Subcutaneous preadipocyte (primary cell): ENCODE data around the gene B3GALT6. TPM values are rescaled to one million over a fixed set of nuclear protein-coding genes. Genes with fewer than 3 reads are reported as not detected.

Source experiments
- total RNA-seq: library from RNA; depleted of rRNA; stranded (reverse); fragments of >200 nt; gene quantifications from 2 replicates; pipeline ENCODE4 v1.2.3, GENCODE V29; 2012

B3GALT6 gene
- 20.6 and 22.3 TPM in 2 replicates for total RNA-seq

DNA sequence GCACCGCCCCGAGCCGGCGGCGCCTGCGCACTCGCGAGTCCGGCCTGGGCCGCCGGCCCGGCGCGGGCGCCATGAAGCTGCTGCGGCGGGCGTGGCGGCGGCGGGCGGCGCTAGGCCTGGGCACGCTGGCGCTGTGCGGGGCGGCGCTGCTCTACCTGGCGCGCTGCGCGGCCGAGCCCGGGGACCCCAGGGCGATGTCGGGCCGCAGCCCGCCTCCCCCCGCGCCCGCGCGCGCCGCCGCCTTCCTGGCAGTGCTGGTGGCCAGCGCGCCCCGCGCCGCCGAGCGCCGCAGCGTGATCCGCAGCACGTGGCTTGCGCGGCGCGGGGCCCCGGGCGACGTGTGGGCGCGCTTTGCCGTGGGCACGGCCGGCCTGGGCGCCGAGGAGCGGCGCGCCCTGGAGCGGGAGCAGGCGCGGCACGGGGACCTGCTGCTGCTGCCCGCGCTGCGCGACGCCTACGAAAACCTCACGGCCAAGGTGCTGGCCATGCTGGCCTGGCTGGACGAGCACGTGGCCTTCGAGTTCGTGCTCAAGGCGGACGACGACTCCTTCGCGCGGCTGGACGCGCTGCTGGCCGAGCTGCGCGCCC, at the start of gene B3GALT6:
Gene B3GALT6 (plus strand): TSS at position 30 of the 588 bp plus-strand sequence. CDS start 42 bp downstream, at position 72.

DNA sequence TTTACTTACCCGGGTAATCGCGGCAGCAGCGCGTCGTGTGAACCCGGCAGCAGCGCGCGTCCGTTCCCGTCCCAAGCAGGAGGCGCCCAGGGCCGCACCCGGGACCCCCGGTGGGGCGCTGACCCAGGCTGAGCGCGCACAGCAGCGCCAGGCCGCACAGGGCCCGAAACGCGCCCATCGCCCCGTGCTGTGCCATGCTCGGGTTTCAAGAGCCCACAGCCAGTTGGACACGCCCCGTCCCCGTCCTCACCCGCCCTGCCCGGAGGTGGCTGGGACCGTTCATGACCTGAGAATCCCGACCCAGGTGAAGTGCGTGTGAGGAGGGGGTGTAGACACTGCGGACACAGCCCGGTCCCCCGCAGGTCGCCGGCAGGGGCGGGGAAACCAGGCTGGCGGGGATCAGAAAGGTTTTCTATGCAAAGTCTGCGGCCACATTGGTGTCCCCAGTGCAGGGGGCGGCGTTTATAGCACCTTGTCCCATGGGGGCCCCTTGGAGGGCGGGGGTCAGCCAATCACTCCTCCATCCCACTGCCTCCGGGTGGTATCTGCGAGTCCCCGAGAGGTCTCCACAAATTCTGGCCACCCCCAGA, 25.6 kb upstream of the B3GALT6 start, which contains the start of gene TNFRSF18:
Gene TNFRSF18 (minus strand): TSS at position 217 of the 590 bp plus-strand sequence. CDS start 21 bp downstream, at position 196.

GRCh38 chr1:1213345-1214265, 18.4 kb upstream of the B3GALT6 start, which contains the start of gene TNFRSF4:
TNFRSF4 (minus strand) TSS chr1:1214153; CDS start chr1:1214127, 26 bp downstream.

DNA sequence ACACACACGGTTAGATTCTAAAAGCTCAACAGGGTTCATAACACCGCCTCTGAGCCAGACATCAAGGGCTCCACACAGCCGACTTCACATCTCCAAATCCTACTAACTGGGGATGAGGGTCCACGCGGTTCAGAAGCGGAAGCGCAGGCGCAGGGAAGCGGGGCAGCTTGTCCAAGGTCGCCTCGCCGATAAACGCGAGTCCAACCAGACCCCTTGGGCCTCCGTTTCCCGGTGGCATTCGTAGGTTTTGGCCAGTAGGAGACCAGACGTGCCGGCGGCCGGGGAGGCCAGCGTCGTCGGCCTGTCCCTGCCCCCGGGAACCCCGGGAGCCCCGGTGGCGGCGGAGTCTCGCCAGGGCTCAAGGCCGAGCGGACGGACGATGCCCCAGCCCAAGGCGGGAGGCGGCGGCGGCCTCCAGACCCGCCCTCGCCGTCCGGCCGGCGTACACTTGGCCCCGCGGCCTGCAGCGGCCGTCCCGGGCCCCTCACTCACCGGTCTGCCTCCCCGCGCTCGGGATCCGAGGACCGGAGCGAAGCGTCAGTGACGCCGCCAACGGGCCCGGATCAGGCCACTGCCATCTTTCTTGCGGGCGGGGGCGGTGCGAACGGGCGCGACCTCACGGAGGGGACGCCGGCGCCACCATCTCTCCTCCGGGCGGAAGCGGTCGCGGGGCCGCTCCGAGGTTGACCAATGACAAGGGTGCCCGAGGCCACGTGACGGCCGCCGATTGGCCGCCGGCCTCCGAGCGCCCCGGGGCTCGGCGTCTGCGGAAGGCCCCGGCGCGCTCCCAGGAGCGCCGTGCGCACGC, 433 bp upstream of the B3GALT6 start, which contains the start of gene SDF4:
Gene SDF4 (minus strand): TSS at position 602 of the 808 bp plus-strand sequence. CDS start 3,229 bp downstream, outside the sequence.

GRCh38 chr1:1246577-1247340, 14.7 kb downstream of the B3GALT6 start, which contains the start of gene C1QTNF12:
C1QTNF12 (minus strand) TSS chr1:1246722; CDS start chr1:1246690, 32 bp downstream.

GRCh38 chr1:1273512-1274298, 41.7 kb downstream of the B3GALT6 start, which contains the start of gene UBE2J2:
UBE2J2 (minus strand) TSS chr1:1273854; CDS start chr1:1267992, 5,862 bp downstream.

Other genes with a start within 250 kb of the B3GALT6 start
- not detected in 2 replicates for gene HES4, start 232.1 kb upstream of the B3GALT6 start, total RNA-seq
- 45.6 and 47.1 TPM in 2 replicates for gene ISG15, start 218.7 kb upstream of the B3GALT6 start, total RNA-seq
- gene AGRN, start 212.1 kb upstream of the B3GALT6 start, total RNA-seq = 9.9 and 19.2 TPM in 2 replicates
- not detected in 2 replicates for gene RNF223, start 157.9 kb upstream of the B3GALT6 start, total RNA-seq
- 5.9 and 11.5 TPM in 2 replicates for gene C1orf159, start 116.1 kb upstream of the B3GALT6 start, total RNA-seq
- not detected in 2 replicates for gene TTLL10, start 58.4 kb upstream of the B3GALT6 start, total RNA-seq
- not detected in 2 replicates for gene TNFRSF18, start 25.6 kb upstream of the B3GALT6 start, total RNA-seq
- under 0.01 TPM in 1 of 2 replicates, not detected in the other for gene TNFRSF4, start 18.1 kb upstream of the B3GALT6 start, total RNA-seq
- gene SDF4, start 236 bp upstream of the B3GALT6 start, total RNA-seq = 87.6 and 101 TPM in 2 replicates
- gene C1QTNF12, start 14.5 kb downstream of the B3GALT6 start, total RNA-seq = 0.59 and 1.8 TPM in 2 replicates
- 26.5 and 41.6 TPM in 2 replicates for gene UBE2J2, start 41.6 kb downstream of the B3GALT6 start, total RNA-seq
- gene SCNN1D, start 48.2 kb downstream of the B3GALT6 start, total RNA-seq = 0.73 and 0.78 TPM in 2 replicates
- 33.6 and 37.8 TPM in 2 replicates for gene ACAP3, start 75.7 kb downstream of the B3GALT6 start, total RNA-seq
- gene PUSL1, start 76.4 kb downstream of the B3GALT6 start, total RNA-seq = 24.3 and 27.2 TPM in 2 replicates
- 80.0 and 86.0 TPM in 2 replicates for gene INTS11, start 92.4 kb downstream of the B3GALT6 start, total RNA-seq
- gene CPTP, start 92.6 kb downstream of the B3GALT6 start, total RNA-seq = 12.5 and 12.9 TPM in 2 replicates
- under 0.01 TPM in 2 replicates for gene TAS1R3, start 99.0 kb downstream of the B3GALT6 start, total RNA-seq
- 69.1 and 119 TPM in 2 replicates for gene DVL1, start 117.2 kb downstream of the B3GALT6 start, total RNA-seq
- gene MXRA8, start 126.3 kb downstream of the B3GALT6 start, total RNA-seq = 243 and 326 TPM in 2 replicates
- 113 and 124 TPM in 2 replicates for gene AURKAIP1, start 143.0 kb downstream of the B3GALT6 start, total RNA-seq
- gene CCNL2, start 167.1 kb downstream of the B3GALT6 start, total RNA-seq = 93.7 and 120 TPM in 2 replicates
- 80.2 and 101 TPM in 2 replicates for gene MRPL20, start 175.1 kb downstream of the B3GALT6 start, total RNA-seq
- 0.73 and 0.78 TPM in 2 replicates for gene ANKRD65, start 189.0 kb downstream of the B3GALT6 start, total RNA-seq
- 0.73 and 2.2 TPM in 2 replicates for gene VWA1, start 203.5 kb downstream of the B3GALT6 start, total RNA-seq
- 0.20 TPM in 1 of 2 replicates, not detected in the other for gene ATAD3C, start 217.5 kb downstream of the B3GALT6 start, total RNA-seq
- 14.3 and 36.0 TPM in 2 replicates for gene ATAD3B, start 239.5 kb downstream of the B3GALT6 start, total RNA-seq